ENCODE measurements around the gene GRID2. TPM values are rescaled to one million over a fixed set of nuclear protein-coding genes. Genes with fewer than 3 reads are reported as not detected.

The GRID2 gene
- total and polyA plus RNA-seq, 2 of the 13 experiments (the other 11 are each of a cell fraction or from before 2014, with no cell fraction given) = not detected

DNA sequence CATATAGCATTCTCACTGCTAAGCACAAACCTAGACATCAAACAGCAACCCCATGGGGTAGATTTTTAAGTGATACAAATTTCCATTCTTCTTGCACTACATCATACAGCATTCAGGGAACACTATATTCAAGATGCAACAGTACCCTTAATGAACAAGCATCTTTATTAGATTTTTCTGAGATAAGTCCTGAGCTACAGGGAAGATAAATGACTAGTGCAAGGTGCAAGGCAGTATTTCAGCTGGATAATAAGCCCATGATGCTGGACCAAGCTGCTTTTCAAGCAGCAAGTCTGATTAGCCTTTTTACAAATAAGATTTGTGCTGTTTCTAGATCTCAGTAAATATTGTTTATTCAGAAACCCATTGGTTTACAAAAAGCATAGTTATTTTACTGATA lies 1332.2 kb downstream of the GRID2 start (continued):
- TF ChIP-seq, protein P1, sequence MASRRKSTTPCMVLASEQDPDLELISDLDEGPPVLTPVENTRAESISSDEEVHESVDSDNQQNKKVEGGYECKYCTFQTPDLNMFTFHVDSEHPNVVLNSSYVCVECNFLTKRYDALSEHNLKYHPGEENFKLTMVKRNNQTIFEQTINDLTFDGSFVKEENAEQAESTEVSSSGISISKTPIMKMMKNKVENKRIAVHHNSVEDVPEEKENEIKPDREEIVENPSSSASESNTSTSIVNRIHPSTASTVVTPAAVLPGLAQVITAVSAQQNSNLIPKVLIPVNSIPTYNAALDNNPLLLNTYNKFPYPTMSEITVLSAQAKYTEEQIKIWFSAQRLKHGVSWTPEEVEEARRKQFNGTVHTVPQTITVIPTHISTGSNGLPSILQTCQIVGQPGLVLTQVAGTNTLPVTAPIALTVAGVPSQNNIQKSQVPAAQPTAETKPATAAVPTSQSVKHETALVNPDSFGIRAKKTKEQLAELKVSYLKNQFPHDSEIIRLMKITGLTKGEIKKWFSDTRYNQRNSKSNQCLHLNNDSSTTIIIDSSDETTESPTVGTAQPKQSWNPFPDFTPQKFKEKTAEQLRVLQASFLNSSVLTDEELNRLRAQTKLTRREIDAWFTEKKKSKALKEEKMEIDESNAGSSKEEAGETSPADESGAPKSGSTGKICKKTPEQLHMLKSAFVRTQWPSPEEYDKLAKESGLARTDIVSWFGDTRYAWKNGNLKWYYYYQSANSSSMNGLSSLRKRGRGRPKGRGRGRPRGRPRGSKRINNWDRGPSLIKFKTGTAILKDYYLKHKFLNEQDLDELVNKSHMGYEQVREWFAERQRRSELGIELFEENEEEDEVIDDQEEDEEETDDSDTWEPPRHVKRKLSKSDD (CRISPR knock-in tag; IDR thresholded peaks at IDR 0.05; ENCODE audit: low read depth) = no peak
- TF ChIP-seq, protein P2, sequence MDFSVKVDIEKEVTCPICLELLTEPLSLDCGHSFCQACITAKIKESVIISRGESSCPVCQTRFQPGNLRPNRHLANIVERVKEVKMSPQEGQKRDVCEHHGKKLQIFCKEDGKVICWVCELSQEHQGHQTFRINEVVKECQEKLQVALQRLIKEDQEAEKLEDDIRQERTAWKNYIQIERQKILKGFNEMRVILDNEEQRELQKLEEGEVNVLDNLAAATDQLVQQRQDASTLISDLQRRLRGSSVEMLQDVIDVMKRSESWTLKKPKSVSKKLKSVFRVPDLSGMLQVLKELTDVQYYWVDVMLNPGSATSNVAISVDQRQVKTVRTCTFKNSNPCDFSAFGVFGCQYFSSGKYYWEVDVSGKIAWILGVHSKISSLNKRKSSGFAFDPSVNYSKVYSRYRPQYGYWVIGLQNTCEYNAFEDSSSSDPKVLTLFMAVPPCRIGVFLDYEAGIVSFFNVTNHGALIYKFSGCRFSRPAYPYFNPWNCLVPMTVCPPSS (IDR thresholded peaks at IDR 0.05) = no peak
- TF ChIP-seq, protein P3, sequence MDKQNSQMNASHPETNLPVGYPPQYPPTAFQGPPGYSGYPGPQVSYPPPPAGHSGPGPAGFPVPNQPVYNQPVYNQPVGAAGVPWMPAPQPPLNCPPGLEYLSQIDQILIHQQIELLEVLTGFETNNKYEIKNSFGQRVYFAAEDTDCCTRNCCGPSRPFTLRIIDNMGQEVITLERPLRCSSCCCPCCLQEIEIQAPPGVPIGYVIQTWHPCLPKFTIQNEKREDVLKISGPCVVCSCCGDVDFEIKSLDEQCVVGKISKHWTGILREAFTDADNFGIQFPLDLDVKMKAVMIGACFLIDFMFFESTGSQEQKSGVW (CRISPR knock-in tag; IDR thresholded peaks at IDR 0.05; ENCODE audit: borderline replicate concordance) = no peak

DNA sequence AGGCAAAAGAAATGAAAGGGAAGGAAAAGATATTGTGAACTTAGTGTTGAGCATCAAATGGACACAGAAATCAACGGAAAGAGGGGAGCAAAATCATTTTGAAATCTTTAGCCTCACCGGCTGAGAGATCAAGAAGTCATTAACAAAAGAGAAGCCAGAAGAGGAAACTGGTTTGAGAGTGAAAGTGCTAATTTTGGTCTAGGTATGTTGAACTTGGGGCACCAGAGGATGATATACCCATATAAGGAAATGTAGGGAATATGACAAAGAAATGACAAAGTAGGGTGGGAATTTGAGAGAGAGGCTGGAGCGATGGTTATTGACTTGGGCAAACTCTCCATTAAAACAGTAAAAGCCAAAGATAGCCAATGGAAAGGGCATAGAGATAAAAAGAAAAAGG lies 1341.4 kb downstream of the GRID2 start:
- WGBS (ENCODE audit: low lambda C conversion rate) = under 1% methylated on average over 3 of the region's 3 CpGs
- ChIA-PET CTCF (ENCODE audit: low intra/inter-chr PET ratio, low total read pairs) (no interaction called here), POLR2A (no interaction called here)
- Histone ChIP-seq H3K9ac (ENCODE audit: insufficient read depth, low read depth, low read length) (no peak overlapping the region), H3K9me3 (ENCODE audit: low read length) (no peaks in the 10 kb centered on the region), H3K4me1 (ENCODE audit: insufficient read depth, low read length) (no peaks in the 10 kb centered on the region), H4K20me1 (ENCODE audit: insufficient read depth, low read length) (no peaks in the 10 kb centered on the region), H3K27me3 (ENCODE audit: control insufficient read depth in 1 of 2, insufficient read depth in 2 of 2, low read length in 2 of 2) (no peaks in the 10 kb centered on the region), H3K36me3 (replicated peaks in 1 of 2; ENCODE audit: control insufficient read depth in 1 of 2, insufficient read depth in 2 of 2, low read length in 2 of 2) (no peaks in the 10 kb centered on the region), H3K27ac (ENCODE audit: extremely low read length, insufficient read depth, low read length) (no peak overlapping the region), H3K4me2 (ENCODE audit: low read depth, low read length) (no peak overlapping the region), H3K4me3 (replicated peaks in 1 of 3; ENCODE audit: insufficient read depth in 1 of 3, low read depth in 2 of 3, low read length in 3 of 3) (no peak overlapping the region), H3K79me2 (ENCODE audit: insufficient read depth, low read length) (no peaks in the 10 kb centered on the region), H2AFZ (ENCODE audit: low read length) (no peak overlapping the region)
- intact Hi-C loops (cut with micrococcal nuclease; ENCODE audit: unreplicated experiment) = no loop called here
- BruUV-seq (replicated peaks) = no TSS peak
- in situ Hi-C loops (cut with HindIII; ENCODE audit: extremely low pct_ligation_motif_present, low pct_unique_long_range_greater_than_20kb) = no loop called here
- no peak for ATAC-seq
- no peak for FAIRE-seq
- DNase-seq (ENCODE audit: low spot score) = no peak
- no peak for TF ChIP-seq ZNF484 (CRISPR knock-in tag; IDR thresholded peaks at IDR 0.05; ENCODE audit: borderline replicate concordance, low read depth)
- no peak for TF ChIP-seq ATF7-NPFF (CRISPR knock-in tag; IDR thresholded peaks at IDR 0.05; ENCODE audit: low read depth)
- TF ChIP-seq NBN (conservative IDR thresholded peaks at IDR 0.05) = no peak
- TF ChIP-seq RFX5 (IDR thresholded peaks at IDR 0.05; ENCODE audit: low read depth, low read length) = no peak
- TF ChIP-seq SIN3A (IDR thresholded peaks at IDR 0.05; ENCODE audit: borderline replicate concordance, low read depth, low read length) = no peak
- no peak for TF ChIP-seq CBX1 (IDR thresholded peaks at IDR 0.05; ENCODE audit: low read depth)
- TF ChIP-seq, protein P4, sequence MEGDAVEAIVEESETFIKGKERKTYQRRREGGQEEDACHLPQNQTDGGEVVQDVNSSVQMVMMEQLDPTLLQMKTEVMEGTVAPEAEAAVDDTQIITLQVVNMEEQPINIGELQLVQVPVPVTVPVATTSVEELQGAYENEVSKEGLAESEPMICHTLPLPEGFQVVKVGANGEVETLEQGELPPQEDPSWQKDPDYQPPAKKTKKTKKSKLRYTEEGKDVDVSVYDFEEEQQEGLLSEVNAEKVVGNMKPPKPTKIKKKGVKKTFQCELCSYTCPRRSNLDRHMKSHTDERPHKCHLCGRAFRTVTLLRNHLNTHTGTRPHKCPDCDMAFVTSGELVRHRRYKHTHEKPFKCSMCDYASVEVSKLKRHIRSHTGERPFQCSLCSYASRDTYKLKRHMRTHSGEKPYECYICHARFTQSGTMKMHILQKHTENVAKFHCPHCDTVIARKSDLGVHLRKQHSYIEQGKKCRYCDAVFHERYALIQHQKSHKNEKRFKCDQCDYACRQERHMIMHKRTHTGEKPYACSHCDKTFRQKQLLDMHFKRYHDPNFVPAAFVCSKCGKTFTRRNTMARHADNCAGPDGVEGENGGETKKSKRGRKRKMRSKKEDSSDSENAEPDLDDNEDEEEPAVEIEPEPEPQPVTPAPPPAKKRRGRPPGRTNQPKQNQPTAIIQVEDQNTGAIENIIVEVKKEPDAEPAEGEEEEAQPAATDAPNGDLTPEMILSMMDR (CRISPR knock-in tag; IDR thresholded peaks at IDR 0.05) = no peak
- TF ChIP-seq ZBTB8A (CRISPR knock-in tag; IDR thresholded peaks at IDR 0.05; ENCODE audit: borderline replicate concordance, low read depth) = no peak
- no peak for TF ChIP-seq MED8 (CRISPR knock-in tag; IDR thresholded peaks at IDR 0.05; ENCODE audit: insufficient replicate concordance)
- TF ChIP-seq, protein P5, sequence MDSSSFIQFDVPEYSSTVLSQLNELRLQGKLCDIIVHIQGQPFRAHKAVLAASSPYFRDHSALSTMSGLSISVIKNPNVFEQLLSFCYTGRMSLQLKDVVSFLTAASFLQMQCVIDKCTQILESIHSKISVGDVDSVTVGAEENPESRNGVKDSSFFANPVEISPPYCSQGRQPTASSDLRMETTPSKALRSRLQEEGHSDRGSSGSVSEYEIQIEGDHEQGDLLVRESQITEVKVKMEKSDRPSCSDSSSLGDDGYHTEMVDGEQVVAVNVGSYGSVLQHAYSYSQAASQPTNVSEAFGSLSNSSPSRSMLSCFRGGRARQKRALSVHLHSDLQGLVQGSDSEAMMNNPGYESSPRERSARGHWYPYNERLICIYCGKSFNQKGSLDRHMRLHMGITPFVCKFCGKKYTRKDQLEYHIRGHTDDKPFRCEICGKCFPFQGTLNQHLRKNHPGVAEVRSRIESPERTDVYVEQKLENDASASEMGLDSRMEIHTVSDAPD (CRISPR knock-in tag; IDR thresholded peaks at IDR 0.05) = no peak
- TF ChIP-seq ZNF432 (CRISPR knock-in tag; IDR thresholded peaks at IDR 0.05; ENCODE audit: borderline replicate concordance) = no peak

Data from HepG2 (cell line).